Fibroblast of skin of abdomen (primary cell): Measurements from ENCODE around the gene CYTH1.
A peak's percentile ranks its signal among the peaks of the same experiment; 100 is the strongest.

Experiments used
- DNase-seq: peaks from one replicate; pipeline ENCODE4 v3.0.0-alpha.2; 2013

Gene CYTH1

DNA sequence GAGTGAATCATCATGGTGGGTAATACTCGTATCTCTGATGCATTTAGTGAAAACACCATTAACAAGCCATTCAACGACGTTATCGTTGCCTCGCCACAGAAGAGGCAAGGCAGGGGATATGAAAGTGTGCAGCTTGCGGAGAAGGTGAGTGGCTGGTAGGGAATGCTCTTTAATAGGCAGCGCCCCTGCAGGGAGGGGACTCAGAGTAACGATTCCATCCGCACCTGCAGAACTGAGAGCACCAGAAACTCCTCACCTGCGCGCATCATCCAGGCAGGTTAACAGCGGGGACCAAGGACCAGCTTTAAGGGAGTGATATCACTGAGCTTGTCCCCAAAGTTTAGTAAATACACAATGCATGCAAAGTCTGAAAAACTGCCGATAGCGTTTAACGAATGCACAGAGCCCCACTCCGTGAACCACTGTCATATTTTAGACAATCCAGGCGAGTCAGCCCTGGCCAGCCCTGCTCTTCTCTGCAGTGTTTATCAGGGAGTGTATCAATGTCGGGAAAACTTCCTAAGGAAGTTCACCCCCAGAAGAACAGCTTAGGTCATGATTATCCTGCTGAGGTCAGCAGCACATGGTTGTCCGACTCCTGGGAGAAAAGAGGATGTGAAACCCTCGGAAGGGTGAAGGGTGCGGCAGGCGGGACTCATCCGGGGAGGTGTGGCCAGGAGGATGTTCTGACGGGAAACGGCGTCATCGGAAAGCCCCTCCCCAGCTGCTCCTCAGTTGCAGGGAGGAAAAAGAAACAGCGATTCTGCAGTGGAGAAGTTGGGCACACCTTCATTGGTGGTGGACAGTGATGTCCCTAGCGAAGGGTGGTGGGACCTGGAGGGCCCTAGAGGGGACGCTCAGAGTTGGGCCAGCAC is 136.4 kb downstream of the CYTH1 start:
- DNase-seq, result peak; percentile 39

DNA sequence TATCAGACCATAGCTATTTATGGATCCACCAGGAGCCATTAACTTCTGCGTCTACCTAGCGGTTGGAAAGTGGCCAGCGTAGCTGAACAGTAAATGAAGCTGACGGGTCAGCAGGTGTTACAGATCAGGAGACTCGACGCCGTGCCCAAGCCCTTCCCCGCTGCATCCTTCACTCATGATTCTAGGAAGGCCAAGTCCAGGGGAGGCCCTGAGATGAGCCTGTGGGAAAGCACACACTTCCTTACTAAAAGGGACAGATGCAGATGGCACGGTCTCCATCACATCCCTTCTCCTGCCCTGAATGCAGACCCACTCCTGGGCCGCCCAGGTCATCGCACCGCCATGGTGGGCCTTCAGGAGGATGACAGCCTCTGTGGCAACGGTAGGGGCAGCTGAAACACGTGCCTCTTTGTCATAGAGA is 137.1 kb downstream of the CYTH1 start:
- DNase-seq, result no peak

DNA sequence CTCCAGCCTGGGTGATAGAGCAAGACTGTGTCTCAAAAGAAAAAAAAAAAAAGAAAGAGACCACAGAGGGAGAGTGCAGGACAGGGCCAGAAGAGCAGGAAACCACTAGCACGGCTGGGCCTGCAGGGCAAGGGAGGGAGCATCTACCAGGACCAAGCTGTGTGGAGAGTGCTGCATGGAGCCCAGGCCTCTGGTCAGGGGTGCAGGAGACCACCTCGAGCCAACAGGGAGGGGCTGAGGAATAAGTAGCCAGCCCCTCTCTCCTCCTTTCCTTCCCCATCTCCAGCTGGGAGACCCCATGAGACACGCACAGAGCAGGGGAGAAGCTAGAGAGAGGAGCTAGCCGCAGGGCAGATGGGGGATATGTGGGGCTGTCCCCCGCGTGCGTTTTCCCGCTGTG is 137.8 kb downstream of the CYTH1 start:
- DNase-seq, result no peak

DNA sequence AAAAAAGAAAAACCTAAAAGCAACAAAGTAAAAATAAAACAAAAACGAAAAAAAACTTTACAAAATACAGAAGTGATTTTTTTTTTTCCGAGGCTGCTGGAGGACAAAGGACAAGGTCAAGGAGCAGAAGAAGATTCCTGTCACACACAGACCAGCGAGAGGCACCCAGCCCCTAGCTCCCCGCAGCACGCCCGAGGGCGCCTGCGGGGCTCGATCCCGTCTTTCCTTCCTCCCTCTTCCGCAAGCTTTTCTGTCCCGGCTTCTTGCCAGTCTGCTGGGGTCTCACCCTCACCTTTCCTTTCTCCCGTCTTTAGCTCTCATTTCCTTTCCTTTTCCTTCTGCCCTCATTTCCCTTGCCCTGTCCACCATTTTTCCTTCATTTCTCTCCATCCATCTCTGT is 138.7 kb downstream of the CYTH1 start:
- DNase-seq, result no peak

DNA sequence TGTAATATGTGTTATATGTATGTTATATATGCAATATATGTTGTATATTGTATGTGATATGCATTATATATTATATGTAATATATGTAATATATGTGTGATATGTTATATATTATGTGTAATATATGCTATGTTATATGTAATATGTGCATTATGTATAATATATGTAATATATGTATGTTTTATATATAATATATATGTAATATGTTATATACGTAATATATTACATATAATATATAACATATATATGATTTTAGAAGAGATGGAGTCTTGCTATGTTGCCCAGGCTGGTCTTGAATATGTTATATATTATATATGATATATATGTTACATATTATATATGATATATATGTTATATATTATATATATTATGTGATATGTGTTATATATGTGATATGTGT is 139.4 kb downstream of the CYTH1 start:
- DNase-seq, result no peak

DNA sequence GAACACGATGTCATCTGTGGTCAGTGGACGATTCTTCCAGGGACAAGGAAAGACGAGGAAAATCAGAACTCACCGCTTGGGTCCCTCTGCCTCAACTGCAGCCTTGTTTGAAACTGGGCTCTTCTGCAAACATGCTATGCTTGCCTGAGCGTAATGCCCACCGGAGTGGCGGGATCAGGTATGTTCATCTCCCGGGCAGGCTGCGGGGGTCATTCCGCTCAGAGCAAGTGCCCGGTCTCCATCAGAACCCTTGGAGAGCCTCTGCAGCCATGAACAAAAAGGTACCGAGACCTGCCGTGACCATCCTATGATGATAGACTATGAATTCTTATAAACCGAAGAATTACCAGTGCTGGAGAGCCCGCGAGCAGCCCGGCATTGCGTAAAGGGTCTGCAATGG is 140.4 kb downstream of the CYTH1 start:
- DNase-seq, result no peak

DNA sequence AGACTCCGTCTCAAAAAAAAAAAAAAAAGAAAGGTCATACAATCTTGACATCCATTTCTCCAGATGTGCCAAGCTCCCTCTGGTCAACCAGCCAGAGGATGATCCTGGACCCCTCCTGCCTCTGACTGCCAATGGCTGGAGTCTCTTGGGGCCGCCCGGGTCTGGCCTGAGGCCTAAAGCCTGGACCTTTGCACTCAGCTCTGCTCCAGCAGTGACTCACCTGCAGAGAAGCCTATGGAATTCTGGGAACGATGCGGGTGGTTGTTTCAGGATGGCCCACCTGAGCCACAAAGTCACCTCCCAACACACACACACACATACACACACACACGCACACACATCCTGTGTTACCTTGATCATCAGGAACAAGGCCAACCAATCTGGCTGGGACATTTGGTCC is 140.8 kb downstream of the CYTH1 start:
- DNase-seq, result no peak

DNA sequence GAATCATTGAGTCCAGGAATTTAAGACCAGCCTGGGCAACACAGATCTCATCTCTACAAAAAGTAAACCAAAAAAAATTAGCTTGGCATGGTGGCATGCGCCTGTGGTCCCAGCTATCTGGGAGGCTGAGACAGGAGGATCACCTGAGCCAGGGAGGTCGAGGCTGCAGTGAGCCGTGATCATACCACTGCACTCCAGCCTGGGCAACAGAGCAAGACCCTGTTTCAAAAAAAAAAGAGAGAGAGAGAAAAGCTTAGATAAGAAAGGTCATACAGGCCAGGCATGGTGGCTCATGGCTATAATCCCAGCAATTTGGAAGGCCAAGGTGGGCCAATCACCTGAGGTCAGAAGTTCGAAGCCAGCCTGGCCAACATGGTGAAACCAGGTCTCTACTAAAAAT is 141.4 kb downstream of the CYTH1 start:
- DNase-seq, result no peak

DNA sequence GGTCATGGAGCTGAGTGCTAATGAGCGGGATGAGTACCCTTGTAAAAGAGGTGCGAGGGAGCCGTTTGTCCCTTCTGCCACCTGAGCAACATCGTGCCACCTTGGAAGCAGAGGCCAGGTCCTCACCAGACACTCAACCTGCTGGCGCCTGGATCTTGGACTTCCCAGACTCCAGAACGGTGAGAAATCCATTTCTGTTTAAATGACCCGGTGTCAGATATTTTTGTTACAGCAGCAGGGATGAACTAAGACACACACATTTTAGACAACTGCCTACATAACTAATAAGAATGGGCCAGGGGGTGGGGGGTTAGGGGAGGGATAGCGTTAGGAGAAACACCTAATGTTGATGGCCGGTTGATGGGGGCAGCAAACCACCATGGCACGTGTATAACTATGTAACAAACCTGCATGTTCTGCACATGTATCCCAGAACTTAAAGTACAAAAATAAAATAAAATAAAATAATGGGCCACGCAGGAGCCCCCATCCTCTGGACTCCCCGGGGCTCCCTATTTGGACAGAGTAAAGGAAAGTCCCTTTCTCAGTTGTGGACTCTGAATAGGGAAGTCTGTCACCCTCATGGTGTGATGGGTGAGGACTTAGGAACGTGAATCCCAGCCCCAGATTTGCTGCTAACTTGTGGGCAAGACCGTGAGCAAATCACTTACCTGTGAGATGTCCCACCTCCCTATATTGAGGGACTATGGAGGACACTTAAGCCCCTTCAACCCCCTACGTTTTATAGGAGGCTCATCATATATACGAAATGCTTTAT is 144.2 kb downstream of the CYTH1 start:
- DNase-seq, result no peak

DNA sequence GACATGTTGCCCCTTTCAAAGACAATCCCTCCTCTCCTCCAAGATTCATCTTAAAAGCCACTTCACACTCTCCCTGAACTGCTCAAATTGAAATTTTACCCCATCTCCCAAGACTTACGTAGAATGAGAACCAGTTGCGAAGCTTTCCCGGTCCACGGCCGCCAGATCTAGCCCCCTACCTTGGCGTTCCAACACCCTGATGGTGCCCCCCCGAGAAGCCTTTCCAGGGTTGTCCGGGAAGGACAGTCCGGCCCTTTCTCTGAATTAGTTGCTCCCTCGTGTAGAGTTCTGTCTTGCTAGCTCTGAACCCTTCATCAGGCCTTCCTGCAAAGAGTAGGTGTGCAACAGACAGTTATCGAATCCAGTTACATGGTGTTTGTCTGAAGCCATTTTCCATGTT is 144.9 kb downstream of the CYTH1 start:
- DNase-seq, result no peak

DNA sequence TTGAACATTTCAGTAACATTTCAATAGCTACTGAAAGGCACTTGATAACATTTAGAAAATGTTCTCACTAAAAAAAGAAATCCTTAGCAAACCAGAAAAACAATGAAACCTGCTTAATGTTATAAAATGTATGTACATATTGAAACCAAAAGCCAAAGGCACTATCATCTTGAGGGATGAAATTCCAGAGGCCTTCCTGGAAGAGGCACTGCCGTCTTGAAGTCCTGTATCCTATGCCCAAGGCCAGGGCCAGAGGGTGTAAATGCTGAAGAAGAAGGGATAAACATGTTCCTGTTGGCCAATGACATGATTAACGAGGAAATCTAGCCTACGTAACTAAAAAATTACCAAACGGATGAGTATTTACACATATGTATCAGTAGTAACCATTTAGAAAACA is 147.9 kb downstream of the CYTH1 start:
- DNase-seq, result no peak

DNA sequence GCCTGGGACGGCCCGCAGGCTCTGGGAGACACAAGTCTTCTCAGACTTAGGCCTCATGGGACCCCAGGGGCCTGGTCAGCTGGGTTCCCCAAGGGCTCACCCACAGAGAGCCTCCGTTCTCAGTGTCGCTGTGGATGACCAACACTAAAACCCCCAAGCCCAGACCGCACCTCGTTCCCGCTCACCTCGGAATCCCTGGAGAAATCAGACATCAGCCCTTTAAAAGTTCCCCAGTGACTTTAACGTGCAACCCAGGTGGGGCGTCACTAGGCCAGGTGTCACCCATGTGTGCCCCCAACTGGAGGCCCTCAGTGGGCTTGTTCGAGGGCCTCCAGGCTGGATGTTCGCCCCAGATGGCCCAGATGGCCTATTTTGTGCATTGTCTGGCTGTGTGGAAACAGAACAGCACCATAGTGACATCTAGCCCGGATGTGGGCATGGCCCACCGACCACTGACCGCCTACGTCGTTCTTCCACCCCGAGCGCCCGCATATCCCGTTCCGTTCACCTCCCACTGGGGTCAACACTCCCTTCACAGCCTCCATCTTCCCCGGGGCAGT is 152.6 kb downstream of the CYTH1 start:
- DNase-seq, result no peak

DNA sequence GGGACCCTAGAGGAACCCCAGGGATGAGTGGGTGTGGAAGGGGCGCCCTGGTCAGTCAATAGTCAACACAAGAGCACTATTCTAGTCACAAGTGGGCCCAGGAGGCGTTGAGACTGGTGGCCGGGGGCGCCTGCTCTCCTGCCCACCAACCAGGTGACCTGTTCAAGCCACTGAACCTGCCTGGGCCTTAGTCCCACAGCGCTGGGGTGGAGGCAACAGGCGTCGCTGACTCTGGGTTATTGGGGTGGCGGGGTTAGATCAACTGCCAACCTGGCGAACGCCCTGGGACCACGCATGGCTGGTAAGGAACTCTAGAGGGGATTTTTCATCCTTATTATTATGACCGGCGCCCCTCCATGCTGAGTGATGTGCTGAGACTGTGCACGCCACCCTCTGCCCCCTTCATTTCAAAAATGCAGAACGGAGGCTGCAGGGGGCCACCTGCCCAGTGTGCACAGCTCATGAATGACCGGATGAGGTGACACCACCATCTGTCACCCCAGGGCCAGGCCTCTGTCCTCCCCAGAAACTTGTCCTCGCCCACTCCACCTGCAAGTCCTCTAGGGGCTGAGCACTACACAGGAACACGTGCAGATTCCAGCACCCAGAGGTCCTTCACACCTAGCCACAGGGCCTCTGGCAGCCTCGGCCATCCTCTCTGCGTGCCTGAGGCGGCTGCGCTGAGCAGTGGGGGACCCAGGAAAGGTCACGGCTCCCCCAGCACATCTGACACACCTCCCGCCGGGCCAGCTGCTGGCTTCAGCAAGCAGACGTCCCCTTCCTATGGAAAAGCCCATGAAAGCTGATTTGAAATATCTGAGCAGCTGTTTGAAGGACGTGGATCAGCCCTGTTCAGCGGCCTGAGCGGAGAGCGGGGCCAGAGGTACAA is 153.3 kb downstream of the CYTH1 start:
- DNase-seq, result no peak

DNA sequence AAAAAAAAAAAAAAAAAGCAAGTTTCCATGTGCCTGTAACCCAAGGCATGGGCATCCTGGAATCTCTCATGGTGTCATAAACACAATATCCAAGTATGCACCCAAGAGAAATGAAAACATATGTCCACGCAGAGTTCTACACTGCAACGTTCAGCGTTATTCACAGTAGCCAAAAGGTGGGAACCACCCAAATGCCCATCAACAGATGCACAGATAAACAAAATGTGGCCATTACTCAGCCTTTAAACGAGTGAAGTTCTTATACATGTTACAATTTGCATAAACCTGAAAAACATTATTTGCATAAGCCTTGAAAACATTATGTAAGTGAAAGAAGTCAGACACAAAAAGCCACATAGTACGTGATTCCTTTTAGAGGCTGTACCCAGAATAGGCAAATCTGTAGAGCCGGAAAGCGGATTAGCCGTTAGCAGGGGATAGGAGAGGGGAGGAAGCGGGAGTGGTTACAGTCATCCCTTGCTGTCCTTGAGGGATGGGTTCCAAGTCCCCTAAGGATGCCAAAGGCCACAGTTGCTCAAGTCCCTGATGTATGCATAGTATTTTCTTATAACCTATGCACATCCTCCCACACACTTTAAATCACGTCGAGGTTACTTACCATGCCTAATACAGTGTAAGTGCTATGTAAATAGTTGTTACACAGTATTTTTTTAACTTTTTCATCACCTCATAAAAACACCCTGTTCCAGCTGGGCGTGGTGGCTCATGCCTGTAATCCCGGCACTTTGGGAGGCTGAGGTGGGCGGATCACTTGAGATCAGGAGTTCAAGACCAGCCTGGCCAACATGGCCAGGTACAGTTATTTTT is 157.5 kb downstream of the CYTH1 start:
- no peak for DNase-seq
